A549 (cell line): ENCODE measurements around the gene CENPX. TPM values are rescaled to one million over a fixed set of nuclear protein-coding genes. Genes with fewer than 3 reads are reported as not detected.

Experiments used
- ATAC-seq, 2 experiments: fragments of 200-7000 bp in 1 of 2; fragments of >200 bp in 1 of 2; cut with Nextera tagmentation in 1 of 2; cut with Tn5 transposase in 1 of 2; 3 replicates each; pipeline versions ENCODE4 v1.8.0 to v1.9.1; 2018 to 2020; ENCODE audit warnings: mild to moderate bottlenecking in 1 of 2, moderate library complexity in 1 of 2
- CTCF ChIA-PET: fragments of 300-600 bp; sonication (Branson Sonifier 250); formaldehyde crosslinking; extraction: SDS; loops from one replicate; lab custom pipeline; 2021; ENCODE audit warnings: antibody characterized with exemption, inconsistent platforms; lab: Yijun Ruan, JAX
- POLR2A ChIA-PET: fragments of 350-600 bp; formaldehyde crosslinking; extraction: SDS; loops from one replicate; lab custom pipeline; 2021; ENCODE audit warnings: antibody characterized with exemption, inconsistent platforms; lab: Yijun Ruan, JAX
- DNase-seq, 2 experiments: peaks; one replicate each; pipeline versions ENCODE4 v3.0.0 to v3.0.0-alpha.2; 2011 to 2016; ENCODE audit warnings: low read depth in 1 of 2, low spot score in 1 of 2
- FAIRE-seq: peaks from 2 replicates; lab custom pipeline; 2011; peaks lifted over from hg19 to GRCh38; lab: Jason Lieb, UNC
- H3K27ac ChIP-seq, 2 experiments: fragments of >200 bp; sonication (Bioruptor Twin); formaldehyde crosslinking; 3 replicates each; pipeline ENCODE4 v1.5.1; 2016 to 2017
- H3K4me1 ChIP-seq: fragments of >200 bp; sonication (Bioruptor Twin); formaldehyde crosslinking; 3 replicates; pipeline ENCODE4 v1.6.1; 2016
- H3K4me2 ChIP-seq: fragments of >200 bp; sonication (Bioruptor Twin); formaldehyde crosslinking; 3 replicates; pipeline ENCODE4 v1.6.1; 2016
- H3K4me3 ChIP-seq: fragments of >200 bp; sonication (Bioruptor Twin); formaldehyde crosslinking; 3 replicates; pipeline ENCODE4 v1.5.1; 2016
- H3K9me3 ChIP-seq: fragments of >200 bp; sonication (Bioruptor Twin); formaldehyde crosslinking; 3 replicates; pipeline ENCODE4 v1.6.1; 2016
- ATOH8 ChIP-seq: fragments of 250-450 bp; sonication (Bioruptor Pico); IDR thresholded peaks from 2 replicates; pipeline ENCODE4 v1.5.0; 2020; ENCODE audit warnings: low read depth, mild to moderate bottlenecking, moderate library complexity
- BCL3 ChIP-seq: fragments of >200 bp; sonication (Bioruptor Twin); formaldehyde crosslinking; IDR thresholded peaks from 3 replicates; pipeline ENCODE4 v1.6.1; 2016
- CBX2 ChIP-seq: fragments of 200-600 bp; sonication (generic); IDR thresholded peaks from 2 replicates; pipeline ENCODE4 v1.6.1; 2016; ENCODE audit warnings: low read depth, mild to moderate bottlenecking, borderline replicate concordance
- CBX8 ChIP-seq: fragments of 200-600 bp; sonication (generic); IDR thresholded peaks from 2 replicates; pipeline ENCODE4 v1.6.1; 2016
- CEBPB ChIP-seq, 2 experiments: fragments of >200 bp in 1 of 2; sonication (Bioruptor Twin) in 1 of 2; formaldehyde crosslinking in 1 of 2; IDR thresholded peaks; 2 replicates each; pipeline ENCODE4 v1.6.1; 2012 to 2016
- CHD2 ChIP-seq: fragments of 150-350 bp; IDR thresholded peaks from 2 replicates; pipeline ENCODE4 v1.6.1; 2014; ENCODE audit warnings: low read length; ENCODE audit not compliant: partially characterized antibody
- EP300 ChIP-seq, 2 experiments: fragments of >200 bp; sonication (Bioruptor Twin); formaldehyde crosslinking; IDR thresholded peaks; 2 replicates in 1 of 2; 3 replicates in 1 of 2; pipeline ENCODE4 v1.6.1; 2016 to 2017
- ESRRA ChIP-seq: fragments of 150-350 bp; IDR thresholded peaks from 2 replicates; pipeline ENCODE4 v1.6.1; 2014; ENCODE audit warnings: mild to moderate bottlenecking, low read length, borderline replicate concordance
- FOSB ChIP-seq: fragments of 250-450 bp; sonication (Bioruptor Pico); IDR thresholded peaks from 2 replicates; pipeline ENCODE4 v1.5.0; 2020; ENCODE audit warnings: mild to moderate bottlenecking, moderate library complexity
- FOSL2 ChIP-seq, 2 experiments: fragments of 450-650 bp in 1 of 2; fragments of >200 bp in 1 of 2; sonication (Bioruptor Twin) in 1 of 2; formaldehyde crosslinking; IDR thresholded peaks; 2 replicates each; pipeline versions ENCODE4 v1.5.0 to v1.6.1; 2016 to 2020; ENCODE audit warnings: mild to moderate bottlenecking in 1 of 2, moderate library complexity in 1 of 2
- HDAC2 ChIP-seq: fragments of 200-600 bp; sonication (generic); IDR thresholded peaks from 2 replicates; pipeline ENCODE4 v1.6.1; 2016
- HOXA7 ChIP-seq: fragments of 250-450 bp; sonication (Bioruptor Pico); IDR thresholded peaks from 2 replicates; pipeline ENCODE4 v1.5.0; 2020; ENCODE audit warnings: mild to moderate bottlenecking, moderate library complexity
- JUNB ChIP-seq: fragments of >200 bp; sonication (Bioruptor Twin); formaldehyde crosslinking; IDR thresholded peaks from 2 replicates; pipeline ENCODE4 v1.6.1; 2016
- KDM5A ChIP-seq: fragments of 200-600 bp; sonication (generic); IDR thresholded peaks from 2 replicates; pipeline ENCODE4 v1.6.1; 2016; ENCODE audit warnings: antibody characterized with exemption, mild to moderate bottlenecking
- MAFK ChIP-seq: fragments of 450-650 bp; IDR thresholded peaks from 2 replicates; pipeline ENCODE4 v1.6.1; 2014; ENCODE audit not compliant: partially characterized antibody
- MAZ ChIP-seq: fragments of 150-350 bp; IDR thresholded peaks from 2 replicates; pipeline ENCODE4 v1.6.1; 2014; ENCODE audit warnings: antibody characterized with exemption, low read depth, low read length, borderline replicate concordance
- NPAS2 ChIP-seq: fragments of 250-450 bp; sonication (Bioruptor Pico); IDR thresholded peaks from 2 replicates; pipeline ENCODE4 v1.8.0; 2022; ENCODE audit warnings: mild to moderate bottlenecking, moderate library complexity, borderline replicate concordance
- RAD21 ChIP-seq, 2 experiments: fragments of >200 bp in 1 of 2; sonication (Bioruptor Twin) in 1 of 2; formaldehyde crosslinking in 1 of 2; IDR thresholded peaks in 1 of 2; conservative IDR thresholded peaks in 1 of 2; 2 replicates in 1 of 2; 3 replicates in 1 of 2; pipeline ENCODE4 v1.6.1; 2012 to 2018; ENCODE audit warnings: inconsistent platforms in 1 of 2
- RCOR1 ChIP-seq: fragments of 150-350 bp; IDR thresholded peaks from 2 replicates; pipeline ENCODE4 v1.6.1; 2014; ENCODE audit warnings: antibody characterized with exemption, low read length, low read depth
- RNF2 ChIP-seq: fragments of 200-600 bp; sonication (generic); IDR thresholded peaks from 2 replicates; pipeline ENCODE4 v1.6.1; 2016; ENCODE audit warnings: low read depth, mild to moderate bottlenecking, antibody characterized with exemption, moderate library complexity, borderline replicate concordance
- SMC3 ChIP-seq: fragments of >200 bp; sonication (Bioruptor Twin); formaldehyde crosslinking; IDR thresholded peaks from 3 replicates; pipeline ENCODE4 v1.6.1; 2018; ENCODE audit warnings: inconsistent platforms
- TP53 ChIP-seq: fragments of 250-450 bp; sonication (Bioruptor Pico); IDR thresholded peaks from 2 replicates; pipeline ENCODE4 v1.5.0; 2021; ENCODE audit warnings: mild to moderate bottlenecking, moderate library complexity
- USF2 ChIP-seq: fragments of 450-650 bp; IDR thresholded peaks from 2 replicates; pipeline ENCODE4 v1.6.1; 2014; ENCODE audit warnings: antibody characterized with exemption
- ZC3H11A ChIP-seq: fragments of 450-650 bp; IDR thresholded peaks from 2 replicates; pipeline ENCODE4 v1.6.1; 2014; ENCODE audit warnings: antibody characterized with exemption, mild to moderate bottlenecking
- ZFP36 ChIP-seq: fragments of 450-650 bp; IDR thresholded peaks from 2 replicates; pipeline ENCODE4 v1.6.1; 2014; ENCODE audit warnings: borderline replicate concordance; ENCODE audit not compliant: partially characterized antibody
- WGBS: methylation state at CpG from one replicate; pipeline ENCODE4 v1.1.6; 2017; ENCODE audit errors: missing lambda C conversion rate; 5-methylcytosine and 5-hydroxymethylcytosine counted together
- polyA plus RNA-seq, 4 experiments: library from polyadenylated mRNA; depleted of rRNA in 3 of 4; stranded (reverse); fragments of >200 nt; fragmentation: RNase III in 1 of 4; extraction: RNeasy Plus Mini Kit Qiagen cat#74134 plus additional on column Dnase treatment in 1 of 4; gene quantifications; 2 replicates in 3 of 4; 3 replicates in 1 of 4; pipeline ENCODE4 v1.2.3, GENCODE V29; 2011 to 2017
- TF ChIP-seq, protein P1 (sequence below): fragments of 250-450 bp; sonication (Bioruptor Pico); IDR thresholded peaks from 2 replicates; pipeline ENCODE4 v1.5.0; 2021; ENCODE audit warnings: mild to moderate bottlenecking, moderate library complexity, borderline replicate concordance
- TF ChIP-seq, protein P2 (sequence below): IDR thresholded peaks from 2 replicates; pipeline ENCODE4 v1.6.1; 2012; ENCODE audit warnings: low read depth, borderline replicate concordance

Gene CENPX
- polyA plus RNA-seq, 2 of the 4 experiments (the other 2 are of a cell fraction): 80.5 to 222 TPM

- H3K4me1 ChIP-seq: peaks cover 31% of the 10 kb centered on the region
- ATAC-seq (no peak), FAIRE-seq (no peak), DNase-seq (no peak)
- 96% methylated on average over 14 of the region's 28 CpGs for WGBS
- ChIA-PET POLR2A (no interaction called here), CTCF (interaction anchor here (1.0 to 33.2 kb wide), 8 partner anchors 9 to 294 kb away, joined by 3 to 794 read pairs (median 3); partner anchors contain the start of genes CENPX, LRRC45, NOTUM and RAC3)
- H3K4me2 ChIP-seq: no peak overlapping the region
- H3K27ac ChIP-seq: no peak overlapping the region
- H3K4me3 ChIP-seq: no peak overlapping the region
- no peak for TF ChIP-seq ZFP36
- TF ChIP-seq CBX8: no peak
- TF ChIP-seq RNF2: no peak
- TF ChIP-seq ATOH8: no peak
- TF ChIP-seq HOXA7 (CRISPR knock-in tag): no peak
- no peak for TF ChIP-seq CBX2
- TF ChIP-seq FOSL2 (IDR thresholded peaks at IDR 0.05): no peak
- TF ChIP-seq FOSL2 (CRISPR knock-in tag; IDR thresholded peaks at IDR 0.05): no peak
- no peak for TF ChIP-seq FOSB (CRISPR knock-in tag)
- TF ChIP-seq KDM5A: no peak
- TF ChIP-seq, protein P1, sequence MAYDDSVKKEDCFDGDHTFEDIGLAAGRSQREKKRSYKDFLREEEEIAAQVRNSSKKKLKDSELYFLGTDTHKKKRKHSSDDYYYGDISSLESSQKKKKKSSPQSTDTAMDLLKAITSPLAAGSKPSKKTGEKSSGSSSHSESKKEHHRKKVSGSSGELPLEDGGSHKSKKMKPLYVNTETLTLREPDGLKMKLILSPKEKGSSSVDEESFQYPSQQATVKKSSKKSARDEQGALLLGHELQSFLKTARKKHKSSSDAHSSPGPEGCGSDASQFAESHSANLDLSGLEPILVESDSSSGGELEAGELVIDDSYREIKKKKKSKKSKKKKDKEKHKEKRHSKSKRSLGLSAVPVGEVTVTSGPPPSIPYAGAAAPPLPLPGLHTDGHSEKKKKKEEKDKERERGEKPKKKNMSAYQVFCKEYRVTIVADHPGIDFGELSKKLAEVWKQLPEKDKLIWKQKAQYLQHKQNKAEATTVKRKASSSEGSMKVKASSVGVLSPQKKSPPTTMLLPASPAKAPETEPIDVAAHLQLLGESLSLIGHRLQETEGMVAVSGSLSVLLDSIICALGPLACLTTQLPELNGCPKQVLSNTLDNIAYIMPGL (CRISPR knock-in tag): no peak
- TF ChIP-seq MAZ: no peak
- no peak for TF ChIP-seq EP300 (IDR thresholded peaks at IDR 0.05)
- TF ChIP-seq TP53 (CRISPR knock-in tag): no peak
- TF ChIP-seq, protein P2, sequence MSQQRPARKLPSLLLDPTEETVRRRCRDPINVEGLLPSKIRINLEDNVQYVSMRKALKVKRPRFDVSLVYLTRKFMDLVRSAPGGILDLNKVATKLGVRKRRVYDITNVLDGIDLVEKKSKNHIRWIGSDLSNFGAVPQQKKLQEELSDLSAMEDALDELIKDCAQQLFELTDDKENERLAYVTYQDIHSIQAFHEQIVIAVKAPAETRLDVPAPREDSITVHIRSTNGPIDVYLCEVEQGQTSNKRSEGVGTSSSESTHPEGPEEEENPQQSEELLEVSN: no peak
- no peak for TF ChIP-seq USF2
- no peak for TF ChIP-seq ESRRA
- TF ChIP-seq CEBPB (IDR thresholded peaks at IDR 0.05): no peak
- TF ChIP-seq NPAS2 (CRISPR knock-in tag): no peak
- TF ChIP-seq JUNB: no peak
- no peaks in the 10 kb centered on the region for H3K9me3 ChIP-seq
These were observed 13.7 kb downstream of the CENPX start for GRCh38 chr17:82008941-82009405.

- no peak overlapping the region for H3K4me3 ChIP-seq
- peaks cover 37% of the 10 kb centered on the region for H3K4me1 ChIP-seq
- TF ChIP-seq HOXA7 (CRISPR knock-in tag) (no peak), RAD21 (conservative IDR thresholded peaks at IDR 0.05 in 1 of 2, IDR thresholded peaks at IDR 0.05 in 1 of 2) (no peak), HDAC2 (no peak), USF2 (no peak), ZC3H11A (no peak), KDM5A (no peak), BCL3 (no peak), FOSB (CRISPR knock-in tag) (no peak), SMC3 (no peak), RCOR1 (no peak), MAFK (no peak), JUNB (no peak), EP300 (IDR thresholded peaks at IDR 0.05) (no peak), CHD2 (no peak)
- H3K27ac ChIP-seq: peak overlapping the region in 1 of 2 experiments; percentile 93; a peak in 1 of 6 replicates
- FAIRE-seq (no peak), ATAC-seq (no peak), DNase-seq (no peak)
- CTCF ChIA-PET: interaction anchor here (0.7 to 33.2 kb wide), 8 partner anchors 9 to 294 kb away, joined by 3 to 794 read pairs (median 4); partner anchors contain the start of genes CENPX, LRRC45, NOTUM and RAC3
- POLR2A ChIA-PET: no interaction called here
- 94% methylated on average over 19 of the region's 26 CpGs for WGBS
- H3K9me3 ChIP-seq: no peaks in the 10 kb centered on the region
- H3K4me2 ChIP-seq: no peak overlapping the region
These were observed 14.3 kb downstream of the CENPX start for GRCh38 chr17:82008258-82008940.
